GM23338 (cell line): Measurements from ENCODE around the gene PRPSAP2. TPM values are rescaled to one million over a fixed set of nuclear protein-coding genes. Genes with fewer than 3 reads are reported as not detected.

Experiments
- ATAC-seq: fragments of 200-7000 bp; cut with Tn5 transposase; 3 replicates; pipeline ENCODE4 v1.9.1; 2020
- DNase-seq: peaks from one replicate; pipeline ENCODE4 v3.0.0-alpha.2; 2015; ENCODE audit warnings: low spot score
- H2AFZ ChIP-seq: fragments of 200-600 bp; sonication (generic); 2 replicates; pipeline ENCODE4 v1.8.0; 2016; ENCODE audit warnings: antibody characterized with exemption, mild to moderate bottlenecking, moderate library complexity
- H3F3A ChIP-seq: fragments of 200-600 bp; sonication (generic); replicated peaks from 2 replicates; pipeline ENCODE4 v1.8.0; 2017; ENCODE audit warnings: antibody characterized with exemption, mixed run types, low read depth
- H3K27ac ChIP-seq: fragments of 200-600 bp; sonication (generic); 2 replicates; pipeline ENCODE4 v1.6.1; 2016; ENCODE audit warnings: low read depth
- H3K27me3 ChIP-seq: fragments of 200-600 bp; sonication (generic); 2 replicates; pipeline ENCODE4 v1.8.0; 2016; ENCODE audit warnings: mild to moderate bottlenecking, mixed run types, moderate library complexity; ENCODE audit not compliant: insufficient read depth
- H3K36me3 ChIP-seq: fragments of 200-600 bp; sonication (generic); 2 replicates; pipeline ENCODE4 v1.8.0; 2016; ENCODE audit warnings: mild to moderate bottlenecking; ENCODE audit not compliant: insufficient read depth
- H3K4me1 ChIP-seq: fragments of 200-600 bp; sonication (generic); 2 replicates; pipeline ENCODE4 v1.8.0; 2016; ENCODE audit warnings: mild to moderate bottlenecking, moderate library complexity; ENCODE audit not compliant: insufficient read depth
- H3K4me2 ChIP-seq: fragments of 200-600 bp; sonication (generic); 2 replicates; pipeline ENCODE4 v1.7.1; 2017; ENCODE audit warnings: mixed run types
- H3K4me3 ChIP-seq: fragments of 200-600 bp; sonication (generic); 2 replicates; pipeline ENCODE4 v1.6.1; 2016; ENCODE audit warnings: mixed run types
- H3K79me2 ChIP-seq: fragments of 200-600 bp; sonication (generic); replicated peaks from 2 replicates; pipeline ENCODE4 v1.8.0; 2017; ENCODE audit warnings: mild to moderate bottlenecking; ENCODE audit not compliant: insufficient read depth
- H3K9me2 ChIP-seq: fragments of 200-600 bp; sonication (generic); 2 replicates; pipeline ENCODE4 v1.8.0; 2017; ENCODE audit not compliant: insufficient read depth
- H4K20me1 ChIP-seq: fragments of 200-600 bp; sonication (generic); replicated peaks from 2 replicates; pipeline ENCODE4 v1.8.0; 2017; ENCODE audit warnings: mild to moderate bottlenecking; ENCODE audit not compliant: insufficient read depth
- H3K27ac Mint-ChIP-seq: 2 replicates; pipeline ENCODE4 v1.8.0; 2020; ENCODE audit warnings: inconsistent platforms, mild to moderate bottlenecking, moderate library complexity, mixed read lengths
- H3K27me3 Mint-ChIP-seq: 3 replicates; pipeline ENCODE4 v1.8.0; 2022; ENCODE audit warnings: low read depth, mild to moderate bottlenecking, moderate library complexity, mixed read lengths, inconsistent platforms; ENCODE audit not compliant: insufficient read depth, poor library complexity
- H3K36me3 Mint-ChIP-seq: 3 replicates; pipeline ENCODE4 v1.8.0; 2021; ENCODE audit warnings: low read depth, mild to moderate bottlenecking, inconsistent platforms, moderate library complexity, mixed read lengths
- H3K4me1 Mint-ChIP-seq: 3 replicates; pipeline ENCODE4 v1.8.0; 2020; ENCODE audit warnings: mild to moderate bottlenecking, inconsistent platforms, mixed read lengths
- H3K4me3 Mint-ChIP-seq: 3 replicates; pipeline ENCODE4 v1.8.0; 2021; ENCODE audit warnings: moderate library complexity, mild to moderate bottlenecking, inconsistent platforms, mixed read lengths
- H3K9me3 Mint-ChIP-seq: 3 replicates; pipeline ENCODE4 v1.8.0; 2020; ENCODE audit warnings: moderate library complexity, mild to moderate bottlenecking, inconsistent platforms, mixed read lengths
- CREB1 ChIP-seq: fragments of 250-450 bp; sonication (Bioruptor Pico); IDR thresholded peaks from 2 replicates; pipeline ENCODE4 v1.5.0; 2020; ENCODE audit warnings: low read depth, mild to moderate bottlenecking, moderate library complexity
- JUNB ChIP-seq: IDR thresholded peaks from one replicate; pipeline ENCODE4 v1.6.1; 2016; ENCODE audit warnings: antibody characterized with exemption; ENCODE audit not compliant: unreplicated experiment
- NANOG ChIP-seq: IDR thresholded peaks from 2 replicates; pipeline ENCODE4 v1.6.1; 2016; ENCODE audit warnings: antibody characterized with exemption, borderline replicate concordance
- POLR2AphosphoS5 ChIP-seq: IDR thresholded peaks from 2 replicates; pipeline ENCODE4 v1.6.1; 2016; ENCODE audit warnings: antibody characterized with exemption, low read depth
- REST ChIP-seq: IDR thresholded peaks from one replicate; pipeline ENCODE4 v1.6.1; 2018; ENCODE audit warnings: antibody characterized with exemption; ENCODE audit not compliant: unreplicated experiment
- STAT1 ChIP-seq: IDR thresholded peaks from one replicate; pipeline ENCODE4 v1.6.1; 2016; ENCODE audit warnings: antibody characterized with exemption; ENCODE audit not compliant: unreplicated experiment
- ZNF114 ChIP-seq: fragments of 250-450 bp; sonication (Bioruptor Pico); IDR thresholded peaks from 2 replicates; pipeline ENCODE4 v1.5.0; 2020; ENCODE audit warnings: mild to moderate bottlenecking, moderate library complexity
- ZNF331 ChIP-seq: fragments of 250-450 bp; sonication (Bioruptor Pico); IDR thresholded peaks from 2 replicates; pipeline ENCODE4 v1.5.0; 2020; ENCODE audit warnings: low read depth, mild to moderate bottlenecking, moderate library complexity
- ZNF462 ChIP-seq: fragments of 250-450 bp; sonication (Bioruptor Pico); IDR thresholded peaks from 2 replicates; pipeline ENCODE4 v1.5.0; 2020; ENCODE audit warnings: mild to moderate bottlenecking, moderate library complexity
- polyA plus RNA-seq: library from polyadenylated mRNA; unstranded; fragments of >200 nt; fragmentation: Nextera tagmentation; extraction: Ambion mirVana; gene quantifications from 2 replicates; pipeline ENCODE4 v1.2.1, GENCODE V29; 2016
- total RNA-seq: library from RNA; depleted of rRNA; stranded (reverse); fragments of >200 nt; shearing (Covaris generic); gene quantifications from 2 replicates; pipeline ENCODE4 v1.2.3, GENCODE V29; 2014

PRPSAP2 gene
- total and polyA plus RNA-seq, 2 experiments from 2014 or later = 34.6 to 54.4 TPM

- Mint-ChIP-seq H3K4me3 (no peak overlapping the region), H3K4me1 (0 out of 3 replicates have a peak, but pooled peaks cover 2% of the 10 kb centered on the region), H3K27ac (no peak overlapping the region), H3K9me3 (no peaks in the 10 kb centered on the region), H3K36me3 (peaks cover 41% of the 10 kb centered on the region), H3K27me3 (peaks cover 18% of the 10 kb centered on the region)
- DNase-seq (no peak), ATAC-seq (no peak)
- H3K4me3 ChIP-seq = no peak overlapping the region
- no peaks in the 10 kb centered on the region for H3F3A ChIP-seq
- 0 out of 2 replicates have a peak, but pooled peaks cover 3% of the 10 kb centered on the region for H3K79me2 ChIP-seq
- no peak for TF ChIP-seq JUNB
- TF ChIP-seq REST = no peak
- TF ChIP-seq STAT1 = no peak
- H3K4me2 ChIP-seq = no peak overlapping the region
- H3K36me3 ChIP-seq = peaks cover 10% of the 10 kb centered on the region
- H3K27ac ChIP-seq = no peak overlapping the region
- H3K9me2 ChIP-seq = no peaks in the 10 kb centered on the region
- no peak overlapping the region for H2AFZ ChIP-seq
- H3K4me1 ChIP-seq = no peaks in the 10 kb centered on the region
- no peaks in the 10 kb centered on the region for H3K27me3 ChIP-seq
- peaks cover 3% of the 10 kb centered on the region; the same call in 1 of the 2 replicates for H4K20me1 ChIP-seq
These were observed 120.1 kb downstream of the PRPSAP2 start for GRCh38 chr17:18978050-18978449.

- no peak for DNase-seq
- H4K20me1 ChIP-seq = peaks cover 3% of the 10 kb centered on the region; the same call in 1 of the 2 replicates
- H3K9me2 ChIP-seq = no peaks in the 10 kb centered on the region
- ATAC-seq = no peak
- H2AFZ ChIP-seq = no peak overlapping the region
- peaks cover 36% of the 10 kb centered on the region for H3K36me3 Mint-ChIP-seq
- H3K4me3 Mint-ChIP-seq = no peak overlapping the region
- no peak overlapping the region for H3K4me3 ChIP-seq
- H3K27ac Mint-ChIP-seq = no peak overlapping the region
- H3K9me3 Mint-ChIP-seq = no peaks in the 10 kb centered on the region
- H3K4me2 ChIP-seq = no peak overlapping the region
- H3K4me1 Mint-ChIP-seq = 0 out of 3 replicates have a peak, but pooled peaks cover 2% of the 10 kb centered on the region
- H3K79me2 ChIP-seq = 0 out of 2 replicates have a peak, but pooled peaks cover 3% of the 10 kb centered on the region
- peaks cover 10% of the 10 kb centered on the region for H3K36me3 ChIP-seq
- TF ChIP-seq ZNF462 (CRISPR knock-in tag) (no peak), ZNF331 (CRISPR knock-in tag) (no peak), POLR2AphosphoS5 (no peak), ZNF114 (CRISPR knock-in tag) (no peak), NANOG (no peak), STAT1 (no peak), CREB1 (CRISPR knock-in tag) (no peak), REST (no peak)
- no peak overlapping the region for H3K27ac ChIP-seq
- no peaks in the 10 kb centered on the region for H3K27me3 ChIP-seq
- no peaks in the 10 kb centered on the region for H3K4me1 ChIP-seq
- H3K27me3 Mint-ChIP-seq = peaks cover 18% of the 10 kb centered on the region
- no peaks in the 10 kb centered on the region for H3F3A ChIP-seq
These were observed 120.7 kb downstream of the PRPSAP2 start for GRCh38 chr17:18978655-18979054.
